GM12878 (cell line): Measurements from ENCODE around the gene SURF2. TPM values are rescaled to one million over a fixed set of nuclear protein-coding genes. Genes with fewer than 3 reads are reported as not detected.

Experiments used
- ATAC-seq: fragments of 200-7000 bp; cut with Tn5 transposase; 3 replicates; pipeline ENCODE4 v1.9.1; 2020; ENCODE audit warnings: mild to moderate bottlenecking, moderate library complexity
- BruUV-seq: library from RNA; stranded (reverse); fragments of 400-500 nt; replicated peaks from 2 replicates; lab custom pipeline; 2021; lab: Mats Ljungman, UMichigan
- CTCF ChIA-PET: fragments of 300-600 bp; sonication (Branson Sonifier 250); formaldehyde crosslinking; extraction: SDS; loops from one replicate; lab custom pipeline; 2021; ENCODE audit warnings: inconsistent platforms; lab: Yijun Ruan, JAX
- POLR2A ChIA-PET: fragments of 350-600 bp; formaldehyde crosslinking; extraction: SDS; loops from one replicate; lab custom pipeline; 2021; ENCODE audit warnings: inconsistent platforms; lab: Charles Lee
- RAD21 ChIA-PET: fragments of 300-600 bp; sonication (Branson Sonifier 250); formaldehyde crosslinking; loops from one replicate; lab custom pipeline; 2023; ENCODE audit warnings: antibody characterized with exemption; ENCODE audit not compliant: unreplicated experiment; lab: Charles Lee
- SMC1A ChIA-PET: fragments of 300-600 bp; sonication (Branson Sonifier 250); formaldehyde crosslinking; loops from one replicate; lab custom pipeline; 2023; ENCODE audit not compliant: unreplicated experiment, uncharacterized antibody; lab: Charles Lee
- DNase-seq: peaks from one replicate; pipeline ENCODE4 v3.0.0-alpha.2; 2011; ENCODE audit warnings: low read depth, low spot score
- FAIRE-seq: peaks from 3 replicates; lab custom pipeline; 2011; peaks lifted over from hg19 to GRCh38; lab: Jason Lieb, UNC
- H2AFZ ChIP-seq: 2 replicates; pipeline ENCODE4 v1.6.0; 2011; ENCODE audit warnings: low read depth, low read length, control low read depth; ENCODE audit not compliant: control insufficient read depth
- H3K27ac ChIP-seq: 2 replicates; pipeline ENCODE4 v1.5.1; 2011; ENCODE audit warnings: control low read depth; ENCODE audit not compliant: control insufficient read depth, insufficient read depth
- H3K27me3 ChIP-seq, 2 experiments: replicated peaks in 1 of 2; 2 replicates each; pipeline versions ENCODE4 v1.6.0 to v1.6.1; 2011; ENCODE audit warnings: low read length in 1 of 2; ENCODE audit not compliant: control insufficient read depth in 2 of 2, insufficient read depth in 2 of 2
- H3K36me3 ChIP-seq, 2 experiments: 2 replicates each; pipeline ENCODE4 v1.5.1; 2011; ENCODE audit warnings: low read length in 1 of 2; ENCODE audit not compliant: control insufficient read depth in 2 of 2, insufficient read depth in 2 of 2
- H3K4me1 ChIP-seq: 2 replicates; pipeline ENCODE4 v1.6.1; 2011; ENCODE audit warnings: mild to moderate bottlenecking, low read length, moderate library complexity, mixed read lengths; ENCODE audit not compliant: control insufficient read depth, insufficient read depth
- H3K4me2 ChIP-seq: 2 replicates; pipeline ENCODE4 v1.6.0; 2011; ENCODE audit warnings: control low read depth; ENCODE audit not compliant: control insufficient read depth, insufficient read depth
- H3K4me3 ChIP-seq: fragments of 200-600 bp; sonication (generic); 2 replicates; pipeline ENCODE4 v1.5.1; 2016
- H3K79me2 ChIP-seq: 2 replicates; pipeline ENCODE4 v1.6.0; 2011; ENCODE audit warnings: low read length; ENCODE audit not compliant: control insufficient read depth, insufficient read depth
- H3K9ac ChIP-seq: 2 replicates; pipeline ENCODE4 v1.8.0; 2011; ENCODE audit warnings: low read length, control low read depth, mixed read lengths; ENCODE audit not compliant: control insufficient read depth, insufficient read depth
- H3K9me3 ChIP-seq: replicated peaks from 3 replicates; pipeline ENCODE4 v1.5.1; 2011; ENCODE audit warnings: mild to moderate bottlenecking, low read length; ENCODE audit not compliant: control insufficient read depth, insufficient read depth
- H4K20me1 ChIP-seq: 2 replicates; pipeline ENCODE4 v1.6.0; 2011; ENCODE audit not compliant: control insufficient read depth, insufficient read depth
- EZH2 ChIP-seq: IDR thresholded peaks from 2 replicates; pipeline ENCODE4 v1.6.1; 2012; ENCODE audit warnings: low read depth, mild to moderate bottlenecking, control low read depth, inconsistent platforms, low read length, borderline replicate concordance; ENCODE audit not compliant: control insufficient read depth
- POLR2A ChIP-seq: IDR thresholded peaks from 2 replicates; pipeline ENCODE4 v1.6.1; 2011; ENCODE audit warnings: low read depth, mild to moderate bottlenecking, low read length
- WGBS: methylation state at CpG from one replicate; pipeline ENCODE4 v1.1.6; 2016; ENCODE audit warnings: low lambda C conversion rate; ENCODE audit not compliant: insufficient replicate concordance, insufficient coverage; ENCODE audit errors: missing lambda C conversion rate; 5-methylcytosine and 5-hydroxymethylcytosine counted together
- in situ Hi-C: fragments of 300-500 bp; cut with MboI; formaldehyde crosslinking; loops from 9 replicates; pipeline ENCODE4 v1.14.3; 2018; ENCODE audit warnings: mixed read lengths
- intact Hi-C: fragments of 100-400 bp; cut with micrococcal nuclease; formaldehyde crosslinking; loops from one replicate; pipeline ENCODE4 v1.14.2; 2022; ENCODE audit not compliant: unreplicated experiment
- polyA plus RNA-seq, 11 experiments: library from polyadenylated mRNA; depleted of rRNA in 4 of 11; unstranded in 6 of 11; stranded (reverse) in 5 of 11; fragments of >200 nt; fragmentation: Nextera tagmentation in 4 of 11; fragmentation: Illumina TruSeq in 1 of 11; extraction: Ambion mirVana in 4 of 11; extraction: Trizol in 1 of 11; gene quantifications; 1 replicate in 1 of 11; 2 replicates in 10 of 11; pipeline versions ENCODE4 v1.2.1 to v1.2.3, GENCODE V29; 2011 to 2016; ENCODE audit warnings: inconsistent platforms in 2 of 11, missing spikeins in 2 of 11, low read depth in 1 of 11
- total RNA-seq, 4 experiments: library from RNA; depleted of rRNA in 3 of 4; stranded (reverse); fragments of >200 nt in 3 of 4; fragmentation: Illumina TruSeq in 1 of 4; extraction: Trizol in 1 of 4; gene quantifications; 2 replicates each; pipeline versions ENCODE4 v1.2.1 to v1.2.3, GENCODE V29; 2013 to 2021
- TF ChIP-seq, protein P1 (sequence below): fragments of 450-650 bp; formaldehyde crosslinking; IDR thresholded peaks from 2 replicates; pipeline ENCODE4 v1.4.0; 2020; ENCODE audit warnings: mild to moderate bottlenecking, moderate library complexity

Gene SURF2
- total and polyA plus RNA-seq, 10 of the 15 experiments (the other 5 are each of a cell fraction or from before 2014, with no cell fraction given) = 4.0 to 41.7 (median 20.8) TPM

DNA sequence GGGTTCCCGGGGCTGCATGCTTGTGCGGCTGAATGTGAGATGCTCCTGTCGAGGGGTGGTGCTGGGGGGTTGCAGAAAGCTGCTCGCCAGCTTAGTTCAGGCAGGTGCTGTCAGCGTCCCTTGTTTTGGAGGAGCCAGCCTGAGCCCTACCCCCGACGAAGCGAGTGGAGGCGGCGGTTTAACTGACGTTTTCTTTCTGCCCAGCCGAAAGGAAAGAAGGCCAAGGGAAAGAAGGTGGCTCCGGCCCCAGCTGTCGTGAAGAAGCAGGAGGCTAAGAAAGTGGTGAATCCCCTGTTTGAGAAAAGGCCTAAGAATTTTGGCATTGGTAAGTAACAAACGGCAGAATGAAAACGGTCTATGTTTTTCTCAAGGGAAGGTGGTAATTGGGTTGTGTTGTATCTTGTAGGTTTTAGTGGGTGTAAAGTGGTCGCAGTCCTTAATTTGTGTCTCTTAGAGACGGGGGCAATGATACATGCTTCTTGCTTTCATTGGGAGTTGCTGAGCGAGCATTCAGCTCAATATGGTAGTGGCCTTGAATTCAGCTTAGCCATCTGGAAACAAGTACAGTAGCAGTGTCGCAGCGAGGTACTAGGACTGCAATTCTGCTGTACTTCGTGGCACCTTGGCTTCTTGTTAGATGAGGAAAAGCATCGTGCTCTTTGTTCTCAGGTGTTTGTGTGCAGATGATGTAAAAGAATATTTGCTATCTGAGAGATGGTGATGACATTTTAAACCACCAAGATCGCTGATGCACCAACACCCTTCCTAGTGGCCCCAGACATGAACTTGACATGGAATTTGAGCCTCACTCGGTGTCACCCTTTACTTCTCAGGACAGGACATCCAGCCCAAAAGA is 7.4 kb upstream of the SURF2 start (continued):
- TF ChIP-seq EZH2 = no peak

DNA sequence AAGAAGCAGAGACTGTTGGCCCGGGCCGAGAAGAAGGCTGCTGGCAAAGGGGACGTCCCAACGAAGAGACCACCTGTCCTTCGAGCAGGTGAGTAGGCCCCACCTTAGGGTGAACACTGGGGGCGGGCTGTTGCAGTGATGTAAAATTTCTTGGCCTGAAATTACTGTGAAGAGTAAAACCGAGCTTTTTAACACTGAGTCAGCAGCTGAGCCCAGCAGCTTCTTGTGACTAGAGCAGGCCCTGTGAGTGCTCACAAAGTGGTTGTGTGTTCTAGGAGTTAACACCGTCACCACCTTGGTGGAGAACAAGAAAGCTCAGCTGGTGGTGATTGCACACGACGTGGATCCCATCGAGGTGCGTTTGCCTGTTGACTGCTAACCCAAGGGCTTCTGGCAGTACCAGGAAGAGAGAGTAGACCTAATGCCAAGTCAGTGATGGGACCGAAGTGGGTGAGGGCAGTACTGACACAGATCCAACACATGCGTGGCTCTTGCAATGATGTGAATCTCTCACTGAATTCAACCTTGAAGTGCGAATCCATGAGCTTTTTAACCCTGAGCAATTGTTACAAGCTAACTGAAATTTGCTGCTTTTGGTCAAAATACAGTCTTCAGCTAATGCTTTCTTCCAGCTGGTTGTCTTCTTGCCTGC is 6.3 kb upstream of the SURF2 start:
- no peak for ATAC-seq
- peak overlapping the region; percentile 96 for H3K27ac ChIP-seq
- peaks cover 49% of the 10 kb centered on the region for H3K79me2 ChIP-seq

More for the DNA sequence above, 6.3 kb upstream of the SURF2 start:
- Histone ChIP-seq H3K4me2 (peak overlapping the region; percentile 92), H4K20me1 (no peaks in the 10 kb centered on the region; the same call in 1 of the 2 replicates), H3K4me1 (peaks cover 12% of the 10 kb centered on the region), H3K4me3 (peak overlapping the region; percentile 100), H3K36me3 (peaks cover 25 to 46% of the 10 kb centered on the region in 2 experiments), H3K9ac (peak overlapping the region; percentile 98), H3K27me3 (no peaks in the 10 kb centered on the region), H2AFZ (no peak overlapping the region), H3K9me3 (no peaks in the 10 kb centered on the region)
- intact Hi-C loops = loop anchor here (5.0 kb wide), 1 partner anchor 127 kb away; the partner anchor contains the start of gene SLC2A6
- no TSS peak for BruUV-seq
- in situ Hi-C loops = no loop called here
- DNase-seq (no peak), FAIRE-seq (no peak)
- 63% methylated on average over 15 of the region's 15 CpGs for WGBS
- ChIA-PET POLR2A (interaction anchor here (0.8 to 0.9 kb wide), 2 partner anchors 21 to 72 kb away, joined by 3 to 4 read pairs; partner anchors contain the start of gene ADAMTS13), RAD21 (no interaction called here), SMC1A (interaction anchor here (0.7 kb wide), 1 partner anchor 19 kb away, joined by 3 read pairs; no protein-coding TSS in a partner anchor), CTCF (interaction anchor here (1.6 to 2.1 kb wide), 3 partner anchors 21 to 128 kb away, joined by 3 to 5 read pairs (median 4); partner anchors contain the start of gene STKLD1)
- peak; percentile 66 for TF ChIP-seq POLR2A
- TF ChIP-seq, protein P1, sequence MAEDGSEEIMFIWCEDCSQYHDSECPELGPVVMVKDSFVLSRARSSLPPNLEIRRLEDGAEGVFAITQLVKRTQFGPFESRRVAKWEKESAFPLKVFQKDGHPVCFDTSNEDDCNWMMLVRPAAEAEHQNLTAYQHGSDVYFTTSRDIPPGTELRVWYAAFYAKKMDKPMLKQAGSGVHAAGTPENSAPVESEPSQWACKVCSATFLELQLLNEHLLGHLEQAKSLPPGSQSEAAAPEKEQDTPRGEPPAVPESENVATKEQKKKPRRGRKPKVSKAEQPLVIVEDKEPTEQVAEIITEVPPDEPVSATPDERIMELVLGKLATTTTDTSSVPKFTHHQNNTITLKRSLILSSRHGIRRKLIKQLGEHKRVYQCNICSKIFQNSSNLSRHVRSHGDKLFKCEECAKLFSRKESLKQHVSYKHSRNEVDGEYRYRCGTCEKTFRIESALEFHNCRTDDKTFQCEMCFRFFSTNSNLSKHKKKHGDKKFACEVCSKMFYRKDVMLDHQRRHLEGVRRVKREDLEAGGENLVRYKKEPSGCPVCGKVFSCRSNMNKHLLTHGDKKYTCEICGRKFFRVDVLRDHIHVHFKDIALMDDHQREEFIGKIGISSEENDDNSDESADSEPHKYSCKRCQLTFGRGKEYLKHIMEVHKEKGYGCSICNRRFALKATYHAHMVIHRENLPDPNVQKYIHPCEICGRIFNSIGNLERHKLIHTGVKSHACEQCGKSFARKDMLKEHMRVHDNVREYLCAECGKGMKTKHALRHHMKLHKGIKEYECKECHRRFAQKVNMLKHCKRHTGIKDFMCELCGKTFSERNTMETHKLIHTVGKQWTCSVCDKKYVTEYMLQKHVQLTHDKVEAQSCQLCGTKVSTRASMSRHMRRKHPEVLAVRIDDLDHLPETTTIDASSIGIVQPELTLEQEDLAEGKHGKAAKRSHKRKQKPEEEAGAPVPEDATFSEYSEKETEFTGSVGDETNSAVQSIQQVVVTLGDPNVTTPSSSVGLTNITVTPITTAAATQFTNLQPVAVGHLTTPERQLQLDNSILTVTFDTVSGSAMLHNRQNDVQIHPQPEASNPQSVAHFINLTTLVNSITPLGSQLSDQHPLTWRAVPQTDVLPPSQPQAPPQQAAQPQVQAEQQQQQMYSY (CRISPR knock-in tag) = no peak
